A673 (cell line): ENCODE data around the gene KIFAP3. TPM values are rescaled to one million over a fixed set of nuclear protein-coding genes. Genes with fewer than 3 reads are reported as not detected.

Experiments used
- BruUV-seq: library from RNA; stranded (reverse); fragments of 400-500 nt; replicated peaks from 2 replicates; lab custom pipeline; 2021; lab: Mats Ljungman, UMichigan
- CTCF ChIA-PET: fragments of 300-600 bp; sonication (Branson Sonifier 250); formaldehyde crosslinking; loops from one replicate; lab custom pipeline; 2022; ENCODE audit warnings: antibody characterized with exemption; lab: Charles Lee
- POLR2A ChIA-PET: fragments of 300-600 bp; sonication (Branson Sonifier 250); formaldehyde crosslinking; loops from one replicate; lab custom pipeline; 2022; ENCODE audit warnings: antibody characterized with exemption; ENCODE audit not compliant: low non-redundant PET; lab: Charles Lee
- DNase-seq: peaks from one replicate; pipeline ENCODE4 v3.0.0-alpha.2; 2015; ENCODE audit warnings: low spot score
- H3K27ac ChIP-seq: fragments of 200-600 bp; sonication (generic); 2 replicates; pipeline ENCODE4 v1.5.1; 2016; ENCODE audit warnings: mixed run types, low read depth, mild to moderate bottlenecking, mixed read lengths, antibody characterized with exemption, low read length; ENCODE audit not compliant: poor library complexity, severe bottlenecking
- H3K27me3 ChIP-seq: fragments of 200-600 bp; sonication (generic); replicated peaks from 2 replicates; pipeline ENCODE4 v1.6.1; 2017; ENCODE audit warnings: mixed run types, low read depth, mild to moderate bottlenecking, mixed read lengths, antibody characterized with exemption, low read length; ENCODE audit not compliant: insufficient read depth, poor library complexity
- H3K36me3 ChIP-seq: fragments of 200-600 bp; sonication (generic); 2 replicates; pipeline ENCODE4 v1.6.1; 2016; ENCODE audit warnings: mixed run types, mild to moderate bottlenecking, mixed read lengths, antibody characterized with exemption, low read length; ENCODE audit not compliant: insufficient read depth, poor library complexity, severe bottlenecking
- H3K4me1 ChIP-seq: fragments of 200-600 bp; sonication (generic); 2 replicates; pipeline ENCODE4 v1.6.1; 2017; ENCODE audit warnings: mixed run types, mild to moderate bottlenecking, mixed read lengths, antibody characterized with exemption, low read length; ENCODE audit not compliant: insufficient read depth, poor library complexity, severe bottlenecking
- H3K4me3 ChIP-seq: fragments of 200-600 bp; sonication (generic); 2 replicates; pipeline ENCODE4 v1.5.1; 2016; ENCODE audit warnings: low read depth, mixed run types, mild to moderate bottlenecking, mixed read lengths, low read length; ENCODE audit not compliant: poor library complexity, severe bottlenecking
- H3K9me3 ChIP-seq: fragments of 200-600 bp; sonication (generic); 2 replicates; pipeline ENCODE4 v1.6.1; 2016; ENCODE audit warnings: mixed run types, low read depth, mild to moderate bottlenecking, mixed read lengths, antibody characterized with exemption, low read length; ENCODE audit not compliant: poor library complexity, severe bottlenecking
- CTCF ChIP-seq: fragments of 300-800, 200-600 bp; sonication (generic); conservative IDR thresholded peaks from 2 replicates; pipeline ENCODE4 v1.5.1; 2017; ENCODE audit warnings: low read depth, mild to moderate bottlenecking, antibody characterized with exemption, low read length, moderate library complexity, mixed read lengths
- EZH2 ChIP-seq: fragments of 200-600 bp; sonication (generic); IDR thresholded peaks from 2 replicates; pipeline ENCODE4 v1.6.1; 2017; ENCODE audit warnings: borderline replicate concordance, low read depth, mild to moderate bottlenecking, mixed read lengths, antibody characterized with exemption, low read length; ENCODE audit not compliant: poor library complexity, severe bottlenecking
- intact Hi-C: fragments of 100-400 bp; cut with micrococcal nuclease; formaldehyde crosslinking; loops from one replicate; pipeline ENCODE4 v1.10.0; 2022; ENCODE audit not compliant: unreplicated experiment
- total RNA-seq: library from RNA; stranded (reverse); gene quantifications from 2 replicates; pipeline ENCODE4 v1.2.3, GENCODE V29; 2021

Gene KIFAP3
- total RNA-seq, 1 experiment from 2014 or later, result 12.7 TPM

- CTCF ChIA-PET, result no interaction called here
Observed at GRCh38 chr1:169900571-169900970, 173.9 kb downstream of the KIFAP3 start.

DNA sequence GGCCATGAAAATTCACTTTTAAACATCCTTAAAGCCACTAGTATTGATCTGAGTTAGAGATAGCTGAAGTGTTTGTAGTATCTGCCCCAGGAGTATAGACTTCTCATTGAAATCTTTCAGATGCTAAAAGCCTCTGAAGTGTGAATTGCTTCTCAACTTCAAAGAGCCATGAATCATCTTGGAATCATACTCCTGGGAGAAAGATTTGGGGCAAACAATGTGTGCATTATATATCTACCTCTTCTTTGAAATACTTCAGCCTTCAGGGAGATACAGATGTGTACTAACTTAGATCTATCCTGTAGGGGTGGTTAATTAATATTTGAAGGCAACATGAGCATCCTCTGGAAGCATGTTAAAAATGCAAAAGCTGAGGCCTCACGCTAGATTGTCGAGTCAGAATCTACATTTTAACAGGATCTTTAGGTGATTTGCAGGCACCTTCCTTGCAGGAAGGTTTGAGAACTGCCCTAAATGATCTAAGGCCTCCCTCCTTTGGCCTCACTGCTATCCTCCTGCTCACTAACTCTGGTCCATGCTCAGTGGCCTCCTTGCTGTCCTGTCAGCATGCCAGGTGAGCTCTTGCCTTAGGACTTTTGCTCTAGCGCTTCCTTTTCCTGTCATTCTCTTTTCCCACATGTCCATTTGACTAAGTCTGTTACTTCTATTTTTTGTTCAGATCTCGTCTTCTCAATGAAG, 174.8 kb downstream of the KIFAP3 start:
- intact Hi-C loops, result loop anchor here (10.0 kb wide), 1 partner anchor 65 kb away; no protein-coding TSS in a partner anchor
- Histone ChIP-seq H3K9me3 (no peaks in the 10 kb centered on the region), H3K27ac (no peak overlapping the region), H3K4me1 (peaks cover under 1% of the 10 kb centered on the region), H3K4me3 (no peak overlapping the region), H3K27me3 (peaks cover 45% of the 10 kb centered on the region), H3K36me3 (no peaks in the 10 kb centered on the region)
- POLR2A ChIA-PET, result no interaction called here
- no peak for DNase-seq
- TF ChIP-seq CTCF (no peak), EZH2 (no peak)
- no TSS peak for BruUV-seq
- CTCF ChIA-PET, result no interaction called here

More at GRCh38 chr1:169900571-169900970, 173.9 kb downstream of the KIFAP3 start:
- Histone ChIP-seq H3K27me3 (peaks cover 45% of the 10 kb centered on the region), H3K27ac (no peak overlapping the region), H3K36me3 (no peaks in the 10 kb centered on the region), H3K4me3 (no peak overlapping the region), H3K9me3 (no peaks in the 10 kb centered on the region), H3K4me1 (no peaks in the 10 kb centered on the region)
- POLR2A ChIA-PET, result no interaction called here
- intact Hi-C loops, result loop anchor here (10.0 kb wide), 1 partner anchor 64 kb away; no protein-coding TSS in a partner anchor
- TF ChIP-seq CTCF, result no peak
- no peak for TF ChIP-seq EZH2
- no peak for DNase-seq
- BruUV-seq, result no TSS peak

- CTCF ChIA-PET, result no interaction called here
- TF ChIP-seq EZH2, result no peak
- TF ChIP-seq CTCF, result no peak
- Histone ChIP-seq H3K27ac (no peak overlapping the region), H3K36me3 (no peaks in the 10 kb centered on the region), H3K4me3 (no peak overlapping the region), H3K27me3 (peaks cover 25% of the 10 kb centered on the region), H3K9me3 (no peaks in the 10 kb centered on the region), H3K4me1 (peaks cover 18% of the 10 kb centered on the region)
- no TSS peak for BruUV-seq
- no peak for DNase-seq
- intact Hi-C loops, result no loop called here
- POLR2A ChIA-PET, result no interaction called here
Observed at GRCh38 chr1:169896013-169896412, 178.5 kb downstream of the KIFAP3 start.
